ENCODE data around the gene CENPS.

DNA sequence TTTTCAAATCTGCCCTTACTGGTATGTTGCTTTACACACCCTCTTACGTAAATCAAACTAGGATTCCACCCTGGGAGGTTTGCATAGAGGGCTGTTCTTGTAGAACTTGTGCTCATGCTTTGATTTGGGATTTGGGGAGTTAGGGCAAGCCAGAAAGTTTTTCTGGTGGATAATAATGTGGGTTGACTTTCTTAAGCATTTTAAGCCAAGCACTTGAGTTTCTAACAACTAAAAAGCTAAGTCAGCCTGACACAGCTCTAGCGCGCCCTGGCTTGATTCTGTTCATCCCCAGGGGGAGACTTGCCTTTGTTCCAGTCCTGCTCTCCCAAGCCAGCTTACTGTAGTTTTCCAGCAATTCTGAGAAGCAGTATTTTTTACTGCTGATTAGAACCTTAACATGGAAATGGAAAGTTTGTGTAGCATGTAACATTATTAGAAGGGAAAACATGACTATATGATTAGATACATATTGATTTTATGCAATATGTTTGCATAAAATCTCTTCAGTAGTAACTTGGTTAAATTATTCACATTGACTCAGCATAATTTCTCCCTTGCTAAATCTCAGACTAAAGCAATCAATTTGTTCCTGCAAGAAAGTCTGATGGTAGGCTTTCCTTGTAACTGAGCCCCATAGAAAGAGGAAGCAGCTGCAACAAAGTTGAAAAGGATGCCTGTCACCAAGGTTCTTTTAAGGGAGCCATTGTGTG lies 42.4 kb upstream of the CENPS start:
- TF ChIP-seq ASH2L (IDR thresholded peaks at IDR 0.05; ENCODE audit: low read length): no peak
- TF ChIP-seq HDAC2 (IDR thresholded peaks at IDR 0.05; ENCODE audit: borderline replicate concordance in 1 of 2, low read depth in 2 of 2, low read length in 2 of 2): no peak
- no peak for TF ChIP-seq TAF1 (IDR thresholded peaks at IDR 0.05; ENCODE audit: low read depth, low read length)

Measured in H1 (cell line).